AG09309 (cell line): Measurements from ENCODE around the gene AAK1.
"Not testable (repeated sequence)": the region's sequence is repeated elsewhere in the genome, so short reads cannot be mapped to it uniquely, and the experiment has no call there.

Source experiments
- DNase-seq: peaks from one replicate; pipeline ENCODE4 v3.0.0-alpha.2; 2010; ENCODE audit warnings: low read depth
- H3K4me3 ChIP-seq: 2 replicates; pipeline ENCODE4 v1.5.1; 2011; ENCODE audit warnings: mild to moderate bottlenecking, low read depth, low read length, moderate library complexity; ENCODE audit not compliant: control insufficient read depth
- CTCF ChIP-seq: IDR thresholded peaks from 2 replicates; pipeline ENCODE4 v1.5.1; 2011; ENCODE audit warnings: mild to moderate bottlenecking, low read depth, low read length, inconsistent platforms; ENCODE audit not compliant: insufficient read depth, control insufficient read depth; ENCODE audit errors: missing control alignments

Gene AAK1

GRCh38 chr2:69578198-69578540 lies 65.4 kb downstream of the AAK1 start:
- TF ChIP-seq CTCF, result no peak
- no peak overlapping the region for H3K4me3 ChIP-seq
- no peak for DNase-seq

GRCh38 chr2:69577467-69578197 lies 65.9 kb downstream of the AAK1 start:
- no peak for DNase-seq
- H3K4me3 ChIP-seq, result no peak overlapping the region
- TF ChIP-seq CTCF, result no peak

- no peak overlapping the region for H3K4me3 ChIP-seq
- no peak for DNase-seq
- TF ChIP-seq CTCF, result no peak
These were observed 66.7 kb downstream of the AAK1 start for GRCh38 chr2:69576880-69577279.

- DNase-seq, result no peak
- TF ChIP-seq CTCF, result no peak
- H3K4me3 ChIP-seq, result no peak overlapping the region
These were observed 67.6 kb downstream of the AAK1 start for GRCh38 chr2:69575926-69576325.

- not testable (repeated sequence) for DNase-seq
These were observed 68.2 kb downstream of the AAK1 start for GRCh38 chr2:69575371-69575770.

GRCh38 chr2:69572641-69573040 lies 70.9 kb downstream of the AAK1 start:
- no peak for TF ChIP-seq CTCF
- H3K4me3 ChIP-seq, result no peak overlapping the region
- no peak for DNase-seq

More at GRCh38 chr2:69575371-69575770, 68.2 kb downstream of the AAK1 start:
- not testable (repeated sequence) for H3K4me3 ChIP-seq

- TF ChIP-seq CTCF, result no peak
- H3K4me3 ChIP-seq, result no peak overlapping the region
- DNase-seq, result no peak
These were observed 72.3 kb downstream of the AAK1 start for GRCh38 chr2:69571189-69571588.
